Ramos (cell line): Measurements from ENCODE around the gene LYRM9.

ENCODE experiments used
- in situ Hi-C: fragments of 300-500 bp; cut with MboI; formaldehyde crosslinking; loops from one replicate; pipeline ENCODE4 v1.14.3; 2022; ENCODE audit warnings: low sequenced_read_pairs; ENCODE audit not compliant: unreplicated experiment

LYRM9 gene

DNA sequence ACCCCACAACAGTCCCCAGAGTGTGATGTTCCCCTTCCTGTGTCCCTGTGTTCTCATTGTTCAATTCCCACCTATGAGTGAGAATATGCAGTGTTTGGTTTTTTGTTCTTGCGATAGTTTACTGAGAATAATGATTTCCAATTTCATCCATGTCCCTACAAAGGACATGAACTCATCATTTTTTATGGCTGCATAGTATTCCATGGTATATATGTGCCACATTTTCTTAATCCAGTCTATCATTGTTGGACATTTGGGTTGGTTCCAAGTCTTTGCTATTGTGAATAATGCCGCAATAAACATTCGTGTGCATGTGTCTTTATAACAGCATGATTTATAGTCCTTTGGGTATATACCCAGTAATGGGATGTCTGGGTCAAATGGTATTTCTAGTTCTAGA is 19.1 kb upstream of the LYRM9 start:
- in situ Hi-C loops = loop anchor here (25.0 kb wide), 1 partner anchor 475 kb away; no protein-coding TSS in a partner anchor

DNA sequence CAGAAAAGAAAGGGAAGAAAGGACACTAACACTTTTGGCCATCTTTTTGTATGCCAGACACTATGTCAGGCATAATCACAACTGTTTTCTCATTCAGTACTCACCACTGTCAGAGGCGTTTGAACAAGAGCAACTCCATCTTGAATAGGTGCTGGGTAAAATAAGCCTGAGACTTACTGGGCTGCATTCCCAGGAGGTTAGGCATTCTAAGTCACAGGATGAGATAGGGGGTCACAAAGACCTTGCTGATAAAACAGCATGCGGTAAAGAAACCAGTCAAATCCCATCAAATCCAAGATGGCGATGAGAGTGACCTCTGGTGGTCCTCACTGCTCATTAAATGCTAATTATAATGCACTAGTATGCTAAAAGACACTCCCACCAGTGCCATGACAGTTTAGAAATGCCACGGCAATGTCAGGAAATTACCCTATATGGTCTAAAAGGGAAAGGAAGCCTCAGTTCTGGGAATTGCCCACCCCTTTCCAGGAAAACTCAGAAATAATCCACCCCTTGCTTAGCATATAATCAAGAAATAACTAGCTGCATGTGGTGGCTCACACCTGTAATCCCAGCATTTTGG is 14.9 kb upstream of the LYRM9 start:
- in situ Hi-C loops = loop anchor here (25.0 kb wide), 1 partner anchor 479 kb away; no protein-coding TSS in a partner anchor

DNA sequence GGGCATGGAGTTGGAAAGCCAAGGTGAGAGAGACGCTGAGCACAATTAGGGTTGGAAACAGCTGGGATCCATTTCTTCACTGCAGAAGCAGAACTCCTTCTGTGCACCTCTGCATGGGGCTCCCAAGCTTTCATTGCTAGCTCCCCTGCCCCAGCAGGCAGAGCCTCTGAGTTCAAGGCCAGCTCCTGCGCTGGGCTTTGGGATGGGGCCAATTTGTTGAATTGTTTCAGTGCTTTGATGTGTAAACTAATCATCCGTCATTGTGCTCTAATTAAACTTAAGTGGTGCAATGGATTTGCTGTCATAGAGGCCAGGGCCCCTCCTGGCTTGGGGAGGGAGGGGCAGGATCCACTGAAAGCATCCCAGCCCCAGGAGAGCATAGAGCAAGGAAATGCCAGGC is 13.5 kb upstream of the LYRM9 start:
- in situ Hi-C loops = loop anchor here (25.0 kb wide), 1 partner anchor 481 kb away; no protein-coding TSS in a partner anchor

DNA sequence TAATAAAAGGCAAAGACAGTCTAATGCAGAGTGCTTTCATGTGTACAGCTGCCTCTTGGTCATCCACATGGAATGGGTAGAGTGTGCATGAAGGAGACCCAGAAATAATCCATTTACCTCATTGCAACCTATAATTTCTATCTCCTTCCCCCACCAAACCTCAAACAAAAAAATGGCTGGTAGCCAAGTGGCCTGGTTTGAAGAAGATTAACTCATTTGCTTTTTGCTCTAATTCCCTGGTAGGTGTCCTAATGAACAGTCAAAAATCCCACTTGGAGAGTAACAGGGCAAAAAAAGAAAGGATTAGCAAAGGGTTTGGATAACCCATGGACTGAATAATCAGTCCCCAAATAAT is 13.0 kb upstream of the LYRM9 start:
- in situ Hi-C loops = loop anchor here (25.0 kb wide), 1 partner anchor 481 kb away; no protein-coding TSS in a partner anchor

DNA sequence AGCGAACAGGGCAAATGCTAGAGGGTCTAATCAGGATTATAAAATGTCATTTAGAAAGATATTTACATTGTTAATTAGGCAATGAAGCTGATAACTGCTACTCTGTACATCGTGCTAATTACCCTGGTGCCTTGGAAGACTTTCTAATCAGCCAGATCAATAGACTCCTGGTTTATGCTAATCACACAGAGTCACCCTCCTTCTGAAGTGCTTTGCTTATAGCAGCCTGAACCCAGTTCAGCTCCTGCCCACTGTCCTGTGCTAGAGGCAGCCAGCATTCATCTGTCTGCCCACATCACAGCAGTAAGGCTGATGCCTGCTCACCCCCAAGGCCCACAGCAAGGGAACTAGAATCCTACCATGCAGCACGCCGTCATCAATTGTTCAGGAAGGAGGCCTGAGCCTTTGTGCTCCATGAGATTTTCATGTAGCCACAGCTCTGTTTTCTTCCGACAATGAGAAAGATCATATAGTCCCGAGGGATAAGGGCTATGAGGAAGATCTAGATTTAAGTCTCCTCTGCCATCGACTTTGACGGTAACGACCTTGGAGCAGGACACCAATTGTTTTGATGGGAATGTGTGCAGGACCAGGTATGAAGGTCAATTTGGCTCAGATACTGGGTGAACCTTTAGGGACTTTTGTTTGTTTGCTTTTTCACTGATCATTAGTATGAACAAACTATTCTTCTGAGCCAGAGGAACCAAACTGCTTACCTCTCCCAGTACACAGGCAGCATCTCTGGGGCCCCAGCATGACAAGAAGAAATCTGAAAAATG is 12.5 kb upstream of the LYRM9 start:
- in situ Hi-C loops = loop anchor here (25.0 kb wide), 1 partner anchor 482 kb away; no protein-coding TSS in a partner anchor

DNA sequence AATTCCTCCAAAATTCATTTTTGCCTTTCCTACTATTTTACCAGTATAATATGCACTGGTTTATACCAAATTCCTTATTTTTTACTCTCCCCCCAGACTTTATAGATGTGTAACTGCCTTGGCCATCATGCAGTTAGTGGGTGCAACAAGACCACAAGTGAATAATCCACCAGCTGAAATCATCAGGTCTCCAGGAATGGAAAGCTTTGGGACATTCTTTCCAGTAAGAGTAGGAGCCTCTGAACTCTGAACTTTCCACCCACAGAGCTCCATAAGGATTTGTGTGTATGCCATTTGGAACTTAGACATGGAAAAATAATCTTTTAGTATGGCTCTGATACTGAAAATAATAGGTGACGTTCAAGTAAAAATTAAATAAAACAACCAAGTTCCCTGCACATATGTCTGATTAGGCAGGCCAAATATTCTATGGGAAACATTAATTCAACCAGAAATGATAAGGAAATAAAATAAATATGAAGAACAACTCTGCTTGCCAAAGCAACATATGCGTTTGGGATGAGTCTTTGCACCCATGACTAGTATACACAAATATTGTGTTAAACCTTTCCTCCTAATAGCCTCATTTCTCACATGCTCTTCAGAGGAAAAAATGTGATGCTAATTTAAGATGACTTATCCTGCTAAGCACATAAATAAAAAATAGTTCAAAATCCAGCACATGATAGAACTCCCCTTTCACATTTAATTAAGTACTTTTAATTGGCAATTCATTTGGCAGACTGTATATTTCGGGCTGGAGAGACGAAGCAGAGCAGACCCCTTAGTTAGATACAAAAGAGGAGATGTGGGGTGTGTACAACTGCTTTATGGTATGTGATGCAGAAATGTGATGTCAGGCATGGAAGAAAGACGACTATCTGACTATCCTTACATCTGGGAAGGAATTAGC is 11.6 kb upstream of the LYRM9 start:
- in situ Hi-C loops = loop anchor here (25.0 kb wide), 1 partner anchor 483 kb away; no protein-coding TSS in a partner anchor

DNA sequence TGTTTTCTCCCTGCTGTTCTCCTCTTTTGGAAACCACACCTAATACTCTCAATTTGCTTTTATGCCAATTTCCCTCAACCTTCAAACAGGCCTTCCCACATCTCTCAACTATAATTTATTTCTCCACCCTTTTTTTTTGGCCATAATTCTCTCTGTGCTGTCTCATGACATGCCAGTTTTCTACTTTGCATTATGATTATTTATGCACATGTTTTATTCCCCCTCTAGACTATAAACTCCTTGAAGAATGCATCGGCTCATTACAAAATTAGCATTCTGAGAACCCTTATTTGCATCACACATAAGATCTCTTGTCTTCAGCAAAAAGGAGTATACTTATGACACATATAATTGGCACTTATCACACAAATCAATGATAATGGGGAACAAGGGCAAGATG is 10.9 kb upstream of the LYRM9 start:
- in situ Hi-C loops = loop anchor here (25.0 kb wide), 1 partner anchor 483 kb away; no protein-coding TSS in a partner anchor

DNA sequence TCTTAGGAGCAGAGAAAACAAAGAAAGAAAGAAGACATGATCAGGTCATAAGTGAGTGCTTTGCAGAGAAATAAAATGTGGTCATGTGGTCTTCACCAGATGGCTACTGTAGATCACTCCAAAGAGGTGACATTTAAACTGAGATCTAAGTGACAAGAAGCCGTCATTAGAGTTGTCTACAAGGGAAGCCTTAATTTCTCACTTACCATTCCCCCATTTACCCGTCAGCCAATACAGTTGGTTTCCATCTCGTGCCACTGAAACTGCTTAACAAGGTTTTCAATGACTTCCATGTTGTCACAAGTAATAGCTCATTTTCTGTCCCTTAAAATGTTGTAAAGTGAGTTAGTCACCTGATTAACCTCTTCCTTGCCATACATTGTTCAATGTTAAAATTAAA is 6.4 kb upstream of the LYRM9 start:
- in situ Hi-C loops = loop anchor here (10.0 to 25.0 kb wide), 3 partner anchors 55 to 287 kb away; partner anchors contain the start of gene NOS2

DNA sequence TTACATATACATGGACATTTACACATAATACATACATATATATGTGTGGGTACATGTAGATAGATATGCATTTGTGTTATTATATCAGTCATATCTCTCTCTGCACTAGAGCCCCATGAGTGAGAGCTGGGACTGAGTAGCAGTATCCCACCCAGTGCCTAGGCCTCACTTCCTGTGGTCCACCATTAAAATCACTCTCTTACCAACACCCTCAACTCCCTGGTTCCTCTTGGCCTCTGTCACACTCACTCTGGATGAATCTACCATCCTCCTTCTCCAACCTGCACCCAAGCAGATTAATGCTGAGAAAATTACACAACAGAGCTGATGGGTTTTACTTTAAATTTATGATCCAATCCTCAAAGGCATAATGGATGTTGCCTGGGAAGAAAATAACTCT is 4.9 kb upstream of the LYRM9 start:
- in situ Hi-C loops = loop anchor here (10.0 to 25.0 kb wide), 3 partner anchors 53 to 286 kb away; partner anchors contain the start of gene NOS2

DNA sequence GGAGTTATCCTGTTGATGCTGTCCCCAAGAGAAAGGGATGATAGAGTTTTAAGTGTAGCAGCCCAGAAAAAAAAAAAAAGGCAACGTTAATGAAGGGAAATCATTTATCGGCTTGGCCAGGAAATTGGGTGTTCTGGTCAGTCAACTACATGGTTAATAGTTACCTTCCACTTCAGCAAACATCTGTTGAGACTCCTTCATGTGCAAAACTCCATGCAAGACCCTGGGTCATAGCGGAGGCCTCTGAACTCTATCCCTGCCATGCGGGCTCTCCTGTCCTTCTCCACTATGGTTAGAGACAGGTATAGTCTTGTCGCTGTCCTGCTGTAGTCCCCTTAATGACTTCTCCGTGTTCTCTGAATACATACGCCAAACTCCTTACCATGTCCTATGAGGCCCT is 3.5 kb upstream of the LYRM9 start:
- in situ Hi-C loops = loop anchor here (10.0 to 25.0 kb wide), 3 partner anchors 52 to 284 kb away; partner anchors contain the start of gene NOS2

DNA sequence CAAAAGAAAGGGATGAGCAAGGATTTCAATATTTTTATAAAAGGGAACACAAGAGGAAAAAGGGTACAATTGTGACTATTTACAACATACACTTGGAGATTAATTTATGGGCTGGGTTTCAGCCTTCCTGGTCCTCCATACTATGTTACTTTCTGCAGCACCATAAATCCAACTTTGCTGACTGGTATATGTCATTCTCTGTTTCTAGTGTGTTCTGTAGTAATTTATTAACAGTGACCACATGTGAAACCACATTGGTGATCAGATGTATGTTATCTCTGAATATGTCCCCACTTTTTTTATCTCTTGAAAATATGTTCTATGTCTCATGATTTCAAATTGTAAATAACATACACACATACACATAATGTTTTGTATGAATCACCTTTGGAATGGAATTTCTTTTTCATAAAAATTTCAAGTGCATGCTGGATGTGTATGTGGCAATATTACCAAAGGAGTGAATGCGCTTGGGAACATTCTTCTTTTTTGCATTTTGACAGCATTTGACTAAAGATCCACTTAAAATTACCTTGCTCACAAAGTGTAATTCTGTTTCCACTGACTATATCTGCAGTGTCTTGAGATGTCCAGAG is 2.9 kb upstream of the LYRM9 start:
- in situ Hi-C loops = loop anchor here (10.0 to 25.0 kb wide), 3 partner anchors 51 to 284 kb away; partner anchors contain the start of gene NOS2

DNA sequence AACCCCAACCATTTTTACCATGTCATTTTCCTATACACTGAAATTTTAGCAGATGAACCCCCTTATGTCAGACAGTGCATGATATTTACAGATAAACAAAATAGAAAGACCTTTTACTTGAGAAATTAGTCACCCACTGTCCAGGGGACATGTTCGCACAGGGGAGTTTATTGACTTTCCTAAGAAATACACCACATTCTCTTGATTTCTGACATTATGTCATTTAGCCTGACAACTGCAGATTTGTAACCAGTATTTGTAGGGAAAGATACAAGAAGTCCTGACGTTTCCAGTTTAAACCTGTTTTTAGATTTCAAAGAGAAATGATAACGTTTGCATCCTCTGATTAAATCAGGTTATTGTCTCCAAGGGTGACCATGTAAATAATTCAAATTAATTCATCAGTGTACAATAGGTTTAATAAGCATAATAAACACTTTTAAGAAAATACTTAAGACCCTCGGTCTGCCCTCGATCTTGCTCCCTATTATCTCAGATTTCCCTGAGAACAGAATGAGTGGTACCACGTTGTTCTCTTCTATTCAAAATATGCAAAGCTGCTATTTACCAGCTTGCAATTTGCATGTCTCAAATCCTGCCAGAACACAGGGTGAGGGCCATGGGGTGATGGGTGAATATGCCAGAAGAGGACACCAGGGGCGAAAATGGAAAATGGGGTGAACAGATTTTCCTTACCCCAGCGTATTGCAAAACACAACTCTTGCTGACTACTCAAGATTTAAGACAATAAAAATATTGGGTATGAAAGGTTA is 2.1 kb upstream of the LYRM9 start:
- in situ Hi-C loops = loop anchor here (10.0 to 25.0 kb wide), 3 partner anchors 51 to 283 kb away; partner anchors contain the start of gene NOS2

DNA sequence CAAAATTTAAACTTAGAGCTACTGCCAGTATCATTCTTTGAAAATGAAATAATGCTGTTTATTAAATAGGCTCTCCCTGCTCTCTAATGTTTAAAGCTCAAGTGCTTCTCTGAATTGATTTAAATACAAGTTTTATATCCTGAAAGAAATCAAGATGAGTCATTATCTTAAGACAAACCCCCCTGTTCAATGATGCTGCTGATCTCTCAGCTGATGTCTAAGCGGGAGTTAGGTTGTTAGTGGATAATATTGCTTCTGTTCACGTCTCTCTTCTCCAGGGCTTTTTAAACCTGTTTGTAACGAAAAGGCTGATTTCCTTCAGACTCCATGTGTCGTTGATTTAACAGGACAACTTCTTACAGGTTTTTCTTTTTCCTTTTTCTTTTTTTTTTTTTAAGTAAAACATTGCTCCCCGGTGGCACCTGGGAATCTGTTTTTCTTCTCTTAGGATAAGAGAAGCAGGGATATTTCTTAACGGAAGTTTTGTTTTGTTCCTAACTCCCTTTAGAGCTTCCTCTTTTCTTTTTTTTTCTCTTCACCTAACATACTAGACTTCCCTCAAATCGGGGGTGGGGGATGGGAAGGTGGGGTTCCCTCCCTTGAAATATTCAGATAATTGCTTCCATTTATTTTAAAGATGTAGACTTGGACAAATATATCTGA is 807 bp upstream of the LYRM9 start:
- in situ Hi-C loops = loop anchor here (10.0 to 25.0 kb wide), 3 partner anchors 49 to 282 kb away; partner anchors contain the start of gene NOS2

DNA sequence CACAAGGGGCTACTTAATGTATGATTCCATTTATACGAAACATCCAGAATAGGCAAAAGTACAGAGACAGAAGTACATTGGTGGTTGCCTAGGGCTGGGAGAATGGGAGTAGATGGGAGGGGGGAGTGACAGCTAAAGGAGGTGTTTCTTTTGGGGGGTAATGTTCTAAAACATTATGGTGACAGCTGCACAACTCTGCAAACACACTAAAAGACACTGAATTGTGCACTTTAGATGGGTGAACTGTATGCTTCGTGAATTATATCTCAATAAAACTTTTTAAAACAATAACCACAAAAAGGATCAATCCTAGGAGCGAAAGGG is 661 bp downstream of the LYRM9 start:
- in situ Hi-C loops = loop anchor here (10.0 to 25.0 kb wide), 3 partner anchors 48 to 280 kb away; partner anchors contain the start of gene NOS2

DNA sequence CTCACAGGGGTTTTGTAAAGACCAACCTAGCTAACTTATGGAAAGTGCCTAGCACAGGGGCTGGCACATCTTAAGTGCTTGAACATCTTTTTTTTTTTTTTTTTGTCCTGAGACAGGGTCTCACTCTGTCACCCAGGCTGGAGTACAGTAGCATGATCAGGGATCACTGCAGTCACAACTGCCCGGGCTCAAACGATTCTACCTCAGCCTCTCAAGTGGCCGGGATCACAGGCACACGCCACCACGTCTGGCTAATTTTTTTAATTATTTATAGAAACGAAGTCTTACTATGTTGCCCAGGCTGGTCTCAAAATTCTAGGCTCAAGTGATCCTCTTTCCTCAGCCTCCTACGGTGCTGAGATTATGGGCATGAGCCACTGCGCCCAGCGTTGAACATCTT is 1.3 kb downstream of the LYRM9 start:
- in situ Hi-C loops = loop anchor here (10.0 to 25.0 kb wide), 3 partner anchors 47 to 280 kb away; partner anchors contain the start of gene NOS2

DNA sequence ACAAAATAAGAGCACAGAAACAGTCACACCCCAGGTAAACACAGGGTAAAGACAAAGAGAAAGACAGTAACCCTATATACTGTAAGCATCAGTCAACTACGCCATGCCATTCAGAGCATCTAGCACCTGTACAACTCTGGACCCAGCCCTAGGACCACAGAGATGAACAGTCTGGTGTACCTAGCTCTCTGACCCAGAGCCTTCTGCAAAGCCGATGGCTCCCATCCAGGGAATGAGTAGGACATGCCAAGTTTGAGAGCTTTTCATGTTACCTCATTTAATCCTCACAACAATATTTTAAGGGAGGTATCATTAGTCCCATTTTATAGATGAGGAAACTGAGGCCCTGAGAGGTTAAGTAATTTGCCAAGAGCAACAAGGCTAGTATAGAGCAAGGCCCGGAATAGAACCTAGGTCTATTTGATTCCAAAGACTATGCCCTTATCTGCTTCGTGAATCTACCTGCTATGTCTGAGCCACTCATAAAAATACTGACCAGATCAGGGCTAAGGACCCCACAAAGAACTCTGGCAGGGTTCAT is 3.4 kb downstream of the LYRM9 start:
- in situ Hi-C loops = loop anchor here (10.0 to 25.0 kb wide), 4 partner anchors 45 to 277 kb away; partner anchors contain the start of gene NOS2

DNA sequence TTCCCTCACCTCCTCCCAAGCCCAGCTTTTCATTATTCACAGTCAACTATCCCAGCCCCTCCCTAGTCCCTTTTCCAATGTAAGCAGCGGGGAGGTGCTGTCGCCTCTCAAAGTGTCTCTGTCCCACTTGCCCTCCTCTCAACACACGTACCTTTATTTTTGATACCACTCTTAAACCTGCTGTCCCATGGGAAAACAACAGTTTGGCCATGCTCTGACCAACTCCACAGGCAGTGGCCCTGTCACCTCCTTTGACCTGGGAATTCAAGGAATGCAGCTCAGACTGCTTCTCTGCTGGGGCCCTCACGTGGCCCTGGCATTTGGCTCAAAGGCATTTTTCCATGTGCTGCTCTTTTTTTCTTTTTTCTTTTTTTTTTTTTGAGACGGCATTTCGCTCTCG is 4.2 kb downstream of the LYRM9 start:
- in situ Hi-C loops = loop anchor here (10.0 to 25.0 kb wide), 2 partner anchors 124 to 277 kb away; no protein-coding TSS in a partner anchor

DNA sequence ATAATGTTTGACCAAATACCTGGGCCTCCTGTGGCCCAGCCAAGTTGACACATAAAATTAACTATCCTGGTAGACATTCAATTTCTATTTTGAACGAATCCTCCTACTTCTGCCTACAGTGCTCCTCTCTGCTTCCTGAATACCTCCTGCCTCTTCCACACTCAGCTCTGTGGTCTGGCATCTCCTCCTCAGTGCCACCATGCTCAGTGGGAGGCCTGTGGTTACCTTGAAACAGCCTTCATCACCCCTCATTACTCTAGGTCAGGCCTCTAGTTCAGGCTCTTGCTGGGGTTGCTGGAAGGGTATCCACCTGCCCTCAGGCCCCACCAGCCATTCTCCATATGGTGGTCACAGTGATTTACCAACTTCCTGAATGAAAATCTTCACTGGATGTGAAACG is 5.1 kb downstream of the LYRM9 start:
- in situ Hi-C loops = loop anchor here (10.0 to 25.0 kb wide), 2 partner anchors 123 to 276 kb away; no protein-coding TSS in a partner anchor
